ENCODE results near the gene FFAR1.

DNA sequence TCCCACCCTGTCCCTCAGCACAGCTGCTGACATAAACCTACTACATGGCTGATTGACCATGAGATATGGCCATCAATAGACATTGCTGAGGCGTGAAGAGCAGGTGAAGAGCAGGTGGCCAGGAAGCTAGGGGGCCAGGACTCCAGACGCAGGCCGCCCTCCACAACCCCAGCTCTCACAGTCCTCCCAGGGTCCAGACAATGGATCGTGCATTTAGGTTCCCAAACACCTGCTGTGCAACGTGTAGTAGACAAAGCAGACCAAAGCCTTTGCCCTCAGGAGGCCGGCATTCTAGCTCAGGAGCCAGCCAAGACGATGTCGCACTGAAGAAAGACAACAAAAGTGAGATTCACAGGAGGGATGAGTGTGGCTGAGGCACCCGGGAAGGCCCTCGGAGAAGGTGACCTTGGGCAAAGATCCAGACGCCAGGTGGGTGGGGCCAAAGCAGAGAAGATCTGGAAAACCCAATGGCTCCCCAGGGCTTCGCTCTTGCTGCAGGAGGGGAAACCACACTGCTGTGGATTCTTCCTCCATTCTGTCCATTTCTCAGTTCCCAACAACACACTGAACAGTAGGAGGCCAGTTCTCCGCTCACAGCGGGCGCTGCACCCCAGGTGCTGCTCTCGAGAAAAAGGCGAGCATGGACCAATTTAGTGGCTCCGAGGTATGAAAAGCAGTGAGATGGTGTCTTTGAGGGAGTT, 1.4 kb downstream of the FFAR1 start:
- no peak for TF ChIP-seq POLR2A (IDR thresholded peaks at IDR 0.05)
- TF ChIP-seq, protein P1, sequence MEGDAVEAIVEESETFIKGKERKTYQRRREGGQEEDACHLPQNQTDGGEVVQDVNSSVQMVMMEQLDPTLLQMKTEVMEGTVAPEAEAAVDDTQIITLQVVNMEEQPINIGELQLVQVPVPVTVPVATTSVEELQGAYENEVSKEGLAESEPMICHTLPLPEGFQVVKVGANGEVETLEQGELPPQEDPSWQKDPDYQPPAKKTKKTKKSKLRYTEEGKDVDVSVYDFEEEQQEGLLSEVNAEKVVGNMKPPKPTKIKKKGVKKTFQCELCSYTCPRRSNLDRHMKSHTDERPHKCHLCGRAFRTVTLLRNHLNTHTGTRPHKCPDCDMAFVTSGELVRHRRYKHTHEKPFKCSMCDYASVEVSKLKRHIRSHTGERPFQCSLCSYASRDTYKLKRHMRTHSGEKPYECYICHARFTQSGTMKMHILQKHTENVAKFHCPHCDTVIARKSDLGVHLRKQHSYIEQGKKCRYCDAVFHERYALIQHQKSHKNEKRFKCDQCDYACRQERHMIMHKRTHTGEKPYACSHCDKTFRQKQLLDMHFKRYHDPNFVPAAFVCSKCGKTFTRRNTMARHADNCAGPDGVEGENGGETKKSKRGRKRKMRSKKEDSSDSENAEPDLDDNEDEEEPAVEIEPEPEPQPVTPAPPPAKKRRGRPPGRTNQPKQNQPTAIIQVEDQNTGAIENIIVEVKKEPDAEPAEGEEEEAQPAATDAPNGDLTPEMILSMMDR (IDR thresholded peaks at IDR 0.05) = no peak
- no peak for TF ChIP-seq EP300 (IDR thresholded peaks at IDR 0.05)

Measured in upper lobe of left lung (tissue), 4 donors.